ENCODE results near the gene CSF3.

DNA sequence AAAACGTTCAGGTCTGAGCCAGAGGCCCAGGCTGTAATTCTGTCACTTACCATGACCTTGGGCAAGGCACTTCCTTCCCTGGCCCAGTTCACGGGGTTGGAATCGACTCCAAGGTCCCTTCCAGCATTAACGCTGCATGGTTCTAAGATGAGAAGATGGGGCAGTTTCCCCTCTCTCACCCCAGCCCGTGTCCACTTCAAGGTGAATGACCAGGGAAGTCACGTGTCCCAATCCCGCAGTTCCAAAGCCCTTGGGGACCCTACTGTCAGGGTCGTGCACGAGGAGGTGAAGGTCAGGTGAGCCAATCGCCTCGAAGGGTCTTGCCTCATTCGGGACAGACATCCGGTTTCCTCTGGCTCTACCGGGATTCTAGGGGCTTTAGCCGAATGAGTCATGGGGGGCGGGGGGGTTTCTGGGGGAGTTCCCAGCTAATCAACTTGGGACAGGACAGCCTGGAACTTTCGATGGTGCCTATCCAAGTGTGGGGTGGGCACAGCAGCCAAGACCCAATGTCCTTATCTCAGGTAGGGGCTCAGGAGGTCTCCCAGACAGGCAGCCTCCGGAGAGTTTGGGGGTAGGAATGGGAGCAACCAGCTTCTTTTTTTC is 762 bp upstream of the CSF3 start:
- no peak for TF ChIP-seq POLR2A (IDR thresholded peaks at IDR 0.05)
- TF ChIP-seq, protein P1, sequence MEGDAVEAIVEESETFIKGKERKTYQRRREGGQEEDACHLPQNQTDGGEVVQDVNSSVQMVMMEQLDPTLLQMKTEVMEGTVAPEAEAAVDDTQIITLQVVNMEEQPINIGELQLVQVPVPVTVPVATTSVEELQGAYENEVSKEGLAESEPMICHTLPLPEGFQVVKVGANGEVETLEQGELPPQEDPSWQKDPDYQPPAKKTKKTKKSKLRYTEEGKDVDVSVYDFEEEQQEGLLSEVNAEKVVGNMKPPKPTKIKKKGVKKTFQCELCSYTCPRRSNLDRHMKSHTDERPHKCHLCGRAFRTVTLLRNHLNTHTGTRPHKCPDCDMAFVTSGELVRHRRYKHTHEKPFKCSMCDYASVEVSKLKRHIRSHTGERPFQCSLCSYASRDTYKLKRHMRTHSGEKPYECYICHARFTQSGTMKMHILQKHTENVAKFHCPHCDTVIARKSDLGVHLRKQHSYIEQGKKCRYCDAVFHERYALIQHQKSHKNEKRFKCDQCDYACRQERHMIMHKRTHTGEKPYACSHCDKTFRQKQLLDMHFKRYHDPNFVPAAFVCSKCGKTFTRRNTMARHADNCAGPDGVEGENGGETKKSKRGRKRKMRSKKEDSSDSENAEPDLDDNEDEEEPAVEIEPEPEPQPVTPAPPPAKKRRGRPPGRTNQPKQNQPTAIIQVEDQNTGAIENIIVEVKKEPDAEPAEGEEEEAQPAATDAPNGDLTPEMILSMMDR (IDR thresholded peaks at IDR 0.05) = no peak

Measured in heart left ventricle (tissue), 13 donors.